Ishikawa (cell line): ENCODE data around the gene NFX1.

Experiments used
- CEBPB ChIP-seq: IDR thresholded peaks from 2 replicates; pipeline ENCODE4 v1.6.1; 2012
- CREB1 ChIP-seq: IDR thresholded peaks from 2 replicates; pipeline ENCODE4 v1.6.1; 2012; ENCODE audit warnings: low read depth
- EGR1 ChIP-seq: IDR thresholded peaks from 2 replicates; pipeline ENCODE4 v1.6.1; 2012
- EP300 ChIP-seq: IDR thresholded peaks from 2 replicates; pipeline ENCODE4 v1.6.1; 2012; ENCODE audit warnings: borderline replicate concordance
- FOXM1 ChIP-seq: IDR thresholded peaks from 2 replicates; pipeline ENCODE4 v1.6.1; 2012; ENCODE audit warnings: low read depth, borderline replicate concordance
- RAD21 ChIP-seq: IDR thresholded peaks from 2 replicates; pipeline ENCODE4 v1.6.1; 2012; ENCODE audit warnings: low read depth
- REST ChIP-seq: IDR thresholded peaks from 2 replicates; pipeline ENCODE4 v1.6.1; 2012; ENCODE audit warnings: low read depth, mild to moderate bottlenecking
- TAF1 ChIP-seq: IDR thresholded peaks from 2 replicates; pipeline ENCODE4 v1.6.1; 2012; ENCODE audit warnings: low read depth, mild to moderate bottlenecking
- TCF12 ChIP-seq: IDR thresholded peaks from 2 replicates; pipeline ENCODE4 v1.6.1; 2012; ENCODE audit warnings: low read depth
- YY1 ChIP-seq: IDR thresholded peaks from 2 replicates; pipeline ENCODE4 v1.6.1; 2012; ENCODE audit warnings: low read depth
- TF ChIP-seq, protein P1 (sequence below): IDR thresholded peaks from 2 replicates; pipeline ENCODE4 v1.6.1; 2012
- TF ChIP-seq, protein P2 (sequence below): IDR thresholded peaks from 2 replicates; pipeline ENCODE4 v1.6.1; 2012

DNA sequence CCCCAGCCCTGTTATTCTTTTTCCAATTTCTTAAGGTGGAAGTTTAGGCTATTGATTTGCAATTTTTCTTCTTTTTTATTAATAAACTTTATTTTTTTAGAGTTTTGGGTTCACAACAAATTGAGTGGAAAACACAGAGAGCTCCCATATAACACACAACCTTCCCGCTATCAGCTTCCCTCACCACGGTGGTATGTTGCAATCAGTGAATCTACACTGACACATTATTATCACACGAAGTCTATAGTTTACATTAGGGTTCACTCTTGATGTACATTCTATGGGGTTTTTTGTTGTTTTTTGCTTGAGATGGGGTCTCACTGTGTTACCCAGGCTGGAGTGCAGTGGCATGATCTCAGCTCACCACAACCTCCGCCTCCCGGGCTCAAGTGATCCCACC is 4.8 kb upstream of the NFX1 start:
- TF ChIP-seq YY1 = no peak
- no peak for TF ChIP-seq RAD21
- no peak for TF ChIP-seq EGR1
- no peak for TF ChIP-seq FOXM1
- no peak for TF ChIP-seq REST
- TF ChIP-seq, protein P1, sequence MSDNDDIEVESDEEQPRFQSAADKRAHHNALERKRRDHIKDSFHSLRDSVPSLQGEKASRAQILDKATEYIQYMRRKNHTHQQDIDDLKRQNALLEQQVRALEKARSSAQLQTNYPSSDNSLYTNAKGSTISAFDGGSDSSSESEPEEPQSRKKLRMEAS = no peak
- no peak for TF ChIP-seq CEBPB
- no peak for TF ChIP-seq CREB1
- no peak for TF ChIP-seq EP300
- TF ChIP-seq TAF1 = no peak
- TF ChIP-seq, protein P2, sequence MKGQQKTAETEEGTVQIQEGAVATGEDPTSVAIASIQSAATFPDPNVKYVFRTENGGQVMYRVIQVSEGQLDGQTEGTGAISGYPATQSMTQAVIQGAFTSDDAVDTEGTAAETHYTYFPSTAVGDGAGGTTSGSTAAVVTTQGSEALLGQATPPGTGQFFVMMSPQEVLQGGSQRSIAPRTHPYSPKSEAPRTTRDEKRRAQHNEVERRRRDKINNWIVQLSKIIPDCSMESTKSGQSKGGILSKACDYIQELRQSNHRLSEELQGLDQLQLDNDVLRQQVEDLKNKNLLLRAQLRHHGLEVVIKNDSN = no peak
- no peak for TF ChIP-seq TCF12
